Mammary epithelial cell (primary cell): ENCODE data around the gene SH3RF3.

Experiments
- EZH2 ChIP-seq: IDR thresholded peaks from 2 replicates; pipeline ENCODE4 v1.6.1; 2012; ENCODE audit warnings: low read length, inconsistent platforms, borderline replicate concordance
- TF ChIP-seq, protein P1 (sequence below), 2 donors: IDR thresholded peaks in 1 of 2; conservative IDR thresholded peaks in 1 of 2; 2 replicates each; pipeline ENCODE4 v1.5.1; 2011 to 2012; ENCODE audit warnings: inconsistent platforms in 2 of 2, low read length in 2 of 2, mild to moderate bottlenecking in 2 of 2, control low read depth in 1 of 2, low read depth in 1 of 2; ENCODE audit not compliant: insufficient read depth in 1 of 2; ENCODE audit errors: extremely low read depth in 1 of 2

DNA sequence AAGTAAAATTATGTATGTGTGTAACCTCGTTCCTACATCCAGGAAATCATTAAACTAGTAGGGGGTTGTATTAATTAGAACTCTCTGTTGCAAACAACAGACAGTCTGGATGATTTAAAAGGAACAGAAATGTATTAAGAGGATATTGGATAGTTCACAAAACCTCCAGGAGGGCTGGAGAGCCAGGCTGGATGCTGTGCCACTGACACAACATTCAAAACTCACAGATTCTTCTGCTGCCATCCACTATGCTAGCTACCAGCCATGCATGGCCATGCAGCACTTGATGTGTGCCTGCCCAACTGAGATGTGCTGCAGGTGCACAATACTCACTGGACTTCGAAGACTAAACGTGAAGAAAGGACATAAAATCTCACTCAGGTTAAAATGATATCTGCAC, 48.2 kb upstream of the SH3RF3 start:
- TF ChIP-seq, protein P1, sequence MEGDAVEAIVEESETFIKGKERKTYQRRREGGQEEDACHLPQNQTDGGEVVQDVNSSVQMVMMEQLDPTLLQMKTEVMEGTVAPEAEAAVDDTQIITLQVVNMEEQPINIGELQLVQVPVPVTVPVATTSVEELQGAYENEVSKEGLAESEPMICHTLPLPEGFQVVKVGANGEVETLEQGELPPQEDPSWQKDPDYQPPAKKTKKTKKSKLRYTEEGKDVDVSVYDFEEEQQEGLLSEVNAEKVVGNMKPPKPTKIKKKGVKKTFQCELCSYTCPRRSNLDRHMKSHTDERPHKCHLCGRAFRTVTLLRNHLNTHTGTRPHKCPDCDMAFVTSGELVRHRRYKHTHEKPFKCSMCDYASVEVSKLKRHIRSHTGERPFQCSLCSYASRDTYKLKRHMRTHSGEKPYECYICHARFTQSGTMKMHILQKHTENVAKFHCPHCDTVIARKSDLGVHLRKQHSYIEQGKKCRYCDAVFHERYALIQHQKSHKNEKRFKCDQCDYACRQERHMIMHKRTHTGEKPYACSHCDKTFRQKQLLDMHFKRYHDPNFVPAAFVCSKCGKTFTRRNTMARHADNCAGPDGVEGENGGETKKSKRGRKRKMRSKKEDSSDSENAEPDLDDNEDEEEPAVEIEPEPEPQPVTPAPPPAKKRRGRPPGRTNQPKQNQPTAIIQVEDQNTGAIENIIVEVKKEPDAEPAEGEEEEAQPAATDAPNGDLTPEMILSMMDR (conservative IDR thresholded peaks at IDR 0.05 in 1 of 2, IDR thresholded peaks at IDR 0.05 in 1 of 2; ENCODE audit: extremely low read depth in 1 of 2, insufficient read depth in 1 of 2, low read depth in 1 of 2, low read length in 2 of 2): no peak
- no peak for TF ChIP-seq EZH2
